PFSK-1 (cell line): ENCODE results near the gene MAN1C1.

Source experiments
- FOXP2 ChIP-seq: optimal IDR thresholded peaks from 2 replicates; pipeline ENCODE3; 2011; ENCODE audit warnings: borderline replicate concordance, control low read depth, inconsistent platforms; ENCODE audit not compliant: insufficient read depth; ENCODE audit errors: extremely low read length, extremely low read depth
- POLR2AphosphoS5 ChIP-seq: IDR thresholded peaks from 2 replicates; pipeline ENCODE4 v1.6.1; 2012; ENCODE audit warnings: low read depth, mild to moderate bottlenecking, control low read depth, low read length, moderate library complexity
- SIN3A ChIP-seq: IDR thresholded peaks from 2 replicates; pipeline ENCODE4 v1.6.1; 2012; ENCODE audit warnings: mild to moderate bottlenecking, low read length, moderate library complexity, borderline replicate concordance; ENCODE audit not compliant: insufficient read depth
- TAF1 ChIP-seq: IDR thresholded peaks from 2 replicates; pipeline ENCODE4 v1.6.1; 2012; ENCODE audit warnings: low read length, control low read depth, borderline replicate concordance; ENCODE audit not compliant: insufficient read depth
- TF ChIP-seq, protein P1 (sequence below), 2 experiments: IDR thresholded peaks; 2 replicates each; pipeline versions ENCODE4 v1.6.1 to v1.8.0; 2011 to 2012; ENCODE audit warnings: low read depth in 2 of 2, low read length in 2 of 2, control low read depth in 1 of 2, inconsistent platforms in 1 of 2, mild to moderate bottlenecking in 1 of 2, moderate library complexity in 1 of 2; ENCODE audit not compliant: insufficient read depth in 1 of 2

The MAN1C1 gene

DNA sequence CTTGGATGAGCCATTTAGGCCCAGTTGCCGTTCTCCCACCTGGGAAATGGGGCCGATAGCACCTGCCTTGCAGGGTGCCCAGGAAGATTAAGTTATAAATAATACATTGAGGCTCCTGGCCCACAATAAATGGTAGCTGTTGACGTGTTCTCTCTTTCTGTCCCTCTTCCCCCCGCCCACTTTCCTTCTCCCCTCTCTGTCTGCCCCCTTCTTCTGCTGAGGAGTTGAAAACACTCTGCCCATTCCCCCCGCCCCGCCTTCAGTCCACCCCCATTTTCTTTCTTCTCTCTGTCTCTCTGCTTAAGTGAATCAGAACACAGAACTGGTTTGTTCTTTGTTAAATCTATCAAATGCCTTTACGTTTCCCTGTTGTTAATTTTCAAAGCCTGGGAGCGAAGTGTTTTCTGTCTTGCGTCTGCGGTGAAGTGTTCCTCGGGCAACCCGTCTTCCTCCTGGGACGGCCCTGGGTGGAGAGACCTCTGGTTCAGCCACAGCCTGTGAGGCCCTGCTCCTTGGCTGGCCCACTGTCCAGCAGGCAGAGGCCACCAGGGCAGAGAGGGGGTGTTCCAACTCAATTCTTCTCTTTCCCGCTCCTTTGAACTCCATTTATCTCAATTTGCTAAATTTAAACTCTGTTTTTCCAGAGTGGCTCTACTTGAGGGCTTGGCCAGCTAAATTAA is 154.1 kb downstream of the MAN1C1 start:
- TF ChIP-seq SIN3A (no peak), TAF1 (no peak), POLR2AphosphoS5 (no peak), FOXP2 (no peak)
- TF ChIP-seq, protein P1, sequence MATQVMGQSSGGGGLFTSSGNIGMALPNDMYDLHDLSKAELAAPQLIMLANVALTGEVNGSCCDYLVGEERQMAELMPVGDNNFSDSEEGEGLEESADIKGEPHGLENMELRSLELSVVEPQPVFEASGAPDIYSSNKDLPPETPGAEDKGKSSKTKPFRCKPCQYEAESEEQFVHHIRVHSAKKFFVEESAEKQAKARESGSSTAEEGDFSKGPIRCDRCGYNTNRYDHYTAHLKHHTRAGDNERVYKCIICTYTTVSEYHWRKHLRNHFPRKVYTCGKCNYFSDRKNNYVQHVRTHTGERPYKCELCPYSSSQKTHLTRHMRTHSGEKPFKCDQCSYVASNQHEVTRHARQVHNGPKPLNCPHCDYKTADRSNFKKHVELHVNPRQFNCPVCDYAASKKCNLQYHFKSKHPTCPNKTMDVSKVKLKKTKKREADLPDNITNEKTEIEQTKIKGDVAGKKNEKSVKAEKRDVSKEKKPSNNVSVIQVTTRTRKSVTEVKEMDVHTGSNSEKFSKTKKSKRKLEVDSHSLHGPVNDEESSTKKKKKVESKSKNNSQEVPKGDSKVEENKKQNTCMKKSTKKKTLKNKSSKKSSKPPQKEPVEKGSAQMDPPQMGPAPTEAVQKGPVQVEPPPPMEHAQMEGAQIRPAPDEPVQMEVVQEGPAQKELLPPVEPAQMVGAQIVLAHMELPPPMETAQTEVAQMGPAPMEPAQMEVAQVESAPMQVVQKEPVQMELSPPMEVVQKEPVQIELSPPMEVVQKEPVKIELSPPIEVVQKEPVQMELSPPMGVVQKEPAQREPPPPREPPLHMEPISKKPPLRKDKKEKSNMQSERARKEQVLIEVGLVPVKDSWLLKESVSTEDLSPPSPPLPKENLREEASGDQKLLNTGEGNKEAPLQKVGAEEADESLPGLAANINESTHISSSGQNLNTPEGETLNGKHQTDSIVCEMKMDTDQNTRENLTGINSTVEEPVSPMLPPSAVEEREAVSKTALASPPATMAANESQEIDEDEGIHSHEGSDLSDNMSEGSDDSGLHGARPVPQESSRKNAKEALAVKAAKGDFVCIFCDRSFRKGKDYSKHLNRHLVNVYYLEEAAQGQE (IDR thresholded peaks at IDR 0.05; ENCODE audit: insufficient read depth in 1 of 2, low read depth in 2 of 2, low read length in 2 of 2): no peak

DNA sequence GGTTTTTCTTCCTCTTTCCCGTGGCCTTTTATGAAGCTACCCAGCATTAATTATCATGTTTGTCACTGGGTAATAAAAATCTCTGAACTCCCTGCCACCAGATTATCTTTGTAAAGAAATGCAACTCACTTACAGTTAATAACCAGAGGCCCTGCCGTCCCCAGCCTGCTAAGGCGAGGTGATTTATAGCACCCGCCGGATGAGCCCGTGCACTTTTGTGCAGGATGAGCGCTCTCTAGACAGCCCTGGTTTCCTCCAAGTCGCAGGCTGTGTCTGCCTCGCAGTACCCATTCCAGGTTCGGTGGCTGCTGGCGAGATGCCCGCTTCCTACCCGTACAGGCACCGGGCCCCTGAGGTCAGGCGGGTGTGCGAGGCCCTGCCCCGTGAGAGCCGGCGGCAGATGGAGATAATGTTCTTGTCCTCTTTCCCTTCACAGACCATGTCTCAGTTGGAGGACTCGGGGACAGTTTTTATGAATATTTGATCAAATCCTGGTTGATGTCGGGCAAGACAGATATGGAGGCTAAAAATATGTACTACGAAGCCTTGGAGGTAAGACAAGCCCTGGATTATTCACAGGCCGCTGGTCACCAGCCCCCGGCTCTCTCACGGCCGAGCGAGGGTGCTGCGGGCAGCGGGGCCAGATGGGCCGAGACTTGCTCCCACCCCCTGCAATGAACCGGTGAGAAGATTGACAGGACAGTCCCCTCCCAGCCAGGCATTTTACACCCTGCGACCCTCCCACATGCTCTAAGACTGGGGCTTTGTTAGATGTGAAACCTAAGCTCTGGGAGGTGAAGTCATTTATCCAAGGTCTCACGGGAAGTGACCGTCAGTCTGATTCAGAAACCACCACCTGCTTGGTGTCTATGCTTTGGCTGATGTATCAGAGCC is 154.9 kb downstream of the MAN1C1 start:
- TF ChIP-seq FOXP2: no peak
- TF ChIP-seq, protein P1 (IDR thresholded peaks at IDR 0.05; ENCODE audit: insufficient read depth in 1 of 2, low read depth in 2 of 2, low read length in 2 of 2): no peak
- no peak for TF ChIP-seq TAF1

DNA sequence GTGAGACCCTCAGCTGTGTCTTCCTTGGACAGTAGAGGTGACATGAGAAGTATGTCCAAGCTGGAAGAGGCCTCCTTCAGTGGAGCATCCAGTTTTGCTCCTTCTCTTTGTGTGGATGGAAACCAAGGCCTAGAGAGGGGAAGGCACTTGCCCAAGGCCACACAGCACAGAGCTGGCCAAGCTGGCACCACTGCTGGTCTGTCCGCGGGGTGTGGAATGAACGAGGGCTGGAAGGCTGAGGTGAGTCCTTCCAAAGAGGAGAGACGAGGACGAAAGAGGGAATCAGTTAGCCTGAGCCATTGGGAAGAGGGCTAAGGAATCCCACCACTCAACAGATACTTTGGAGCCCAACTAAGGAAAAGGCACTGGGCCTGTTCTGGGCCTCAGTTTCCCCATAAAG is 155.6 kb downstream of the MAN1C1 start:
- TF ChIP-seq SIN3A: no peak

DNA sequence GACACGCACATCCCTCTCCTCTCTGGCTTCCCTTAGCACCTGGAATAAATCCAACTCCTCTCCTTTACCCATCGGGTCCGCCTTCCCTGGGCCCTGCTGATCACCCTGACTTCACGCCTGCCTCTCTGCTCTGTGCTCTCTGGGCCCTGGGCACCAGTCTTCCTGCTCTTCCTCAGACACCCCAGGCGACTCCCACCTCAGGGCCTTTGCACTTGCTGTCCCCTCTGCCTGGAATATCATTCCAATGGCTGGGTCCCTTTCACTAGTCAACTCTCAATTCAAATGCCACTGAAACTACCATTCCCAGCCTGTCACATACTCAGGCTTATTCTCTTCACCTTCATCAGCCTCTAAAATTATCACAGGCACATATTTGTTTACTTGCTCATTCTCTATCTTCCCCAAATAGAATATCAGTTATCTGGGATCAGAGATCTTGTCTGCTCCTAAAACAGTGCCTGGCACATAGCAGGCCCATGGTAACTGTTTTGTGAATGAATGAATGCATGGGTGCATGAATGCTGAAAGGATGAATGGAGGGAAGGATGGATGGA is 156.2 kb downstream of the MAN1C1 start:
- TF ChIP-seq TAF1: no peak
- TF ChIP-seq POLR2AphosphoS5: no peak
- TF ChIP-seq, protein P1 (IDR thresholded peaks at IDR 0.05; ENCODE audit: insufficient read depth in 1 of 2, low read depth in 2 of 2, low read length in 2 of 2): no peak
- no peak for TF ChIP-seq FOXP2
- no peak for TF ChIP-seq SIN3A

DNA sequence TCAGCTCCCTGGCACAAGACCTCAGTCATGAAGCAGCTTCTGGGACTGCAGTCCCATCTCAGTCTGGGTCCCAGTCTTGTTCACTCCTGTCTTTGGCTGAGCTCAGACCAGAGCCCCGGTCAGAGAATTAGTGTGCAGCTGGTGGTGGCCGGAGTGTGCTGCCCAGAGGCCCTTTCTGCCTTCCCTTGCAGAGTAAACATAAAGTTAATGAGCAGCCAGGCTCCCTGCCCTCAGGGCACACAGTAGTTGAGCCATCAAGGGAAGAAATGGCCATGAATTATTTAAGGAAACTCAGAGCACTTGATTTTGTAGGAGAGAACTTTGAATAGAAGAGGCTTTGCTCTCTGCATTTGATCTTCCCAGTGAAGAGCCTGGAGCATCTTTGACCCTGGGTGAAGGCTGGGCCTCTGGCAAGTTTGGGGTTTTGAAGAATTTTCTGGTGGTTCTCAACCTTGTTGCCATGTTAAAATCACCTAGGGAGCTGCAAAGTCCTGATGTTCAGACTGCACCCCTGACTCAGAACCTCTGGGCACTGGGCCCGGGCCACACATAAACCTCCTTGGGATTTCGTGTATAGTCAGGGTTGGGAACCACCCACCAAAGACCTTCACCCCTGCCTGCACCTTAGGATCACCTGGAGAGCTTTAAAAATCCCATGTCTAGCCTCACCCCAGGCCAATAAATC is 157.0 kb downstream of the MAN1C1 start:
- no peak for TF ChIP-seq FOXP2
- no peak for TF ChIP-seq POLR2AphosphoS5
- TF ChIP-seq, protein P1 (IDR thresholded peaks at IDR 0.05; ENCODE audit: insufficient read depth in 1 of 2, low read depth in 2 of 2, low read length in 2 of 2): no peak
- TF ChIP-seq TAF1: no peak
- no peak for TF ChIP-seq SIN3A
